Parathyroid adenoma (tissue), 2 donors: ENCODE results near the gene DIRAS1.

Source experiments
- H2AFZ ChIP-seq: fragments of 300-600 bp; sonication (generic); one replicate; pipeline ENCODE4 v1.7.0; 2017; ENCODE audit warnings: antibody characterized with exemption, mild to moderate bottlenecking
- H3K27ac ChIP-seq: fragments of 300-600 bp; sonication (generic); one replicate; pipeline ENCODE4 v1.7.0; 2017
- H3K27me3 ChIP-seq: fragments of 300-600 bp; sonication (generic); one replicate; pipeline ENCODE4 v1.7.0; 2017; ENCODE audit warnings: low read length; ENCODE audit not compliant: control insufficient read depth, insufficient read depth
- H3K36me3 ChIP-seq: fragments of 300-600 bp; sonication (generic); one replicate; pipeline ENCODE4 v1.7.0; 2017; ENCODE audit warnings: low read length; ENCODE audit not compliant: control insufficient read depth, insufficient read depth
- H3K4me1 ChIP-seq: fragments of 300-600 bp; sonication (generic); one replicate; pipeline ENCODE4 v1.7.0; 2017; ENCODE audit warnings: control low read depth
- H3K4me2 ChIP-seq: fragments of 300-600 bp; sonication (generic); one replicate; pipeline ENCODE4 v1.7.0; 2017; ENCODE audit warnings: low read length
- H3K4me3 ChIP-seq: fragments of 300-600 bp; sonication (generic); one replicate; pipeline ENCODE4 v1.7.0; 2017; ENCODE audit warnings: low read depth, low read length
- H3K79me2 ChIP-seq: fragments of 300-600 bp; sonication (generic); one replicate; pipeline ENCODE4 v1.7.0; 2017; ENCODE audit warnings: control low read depth
- H3K9ac ChIP-seq: fragments of 300-600 bp; sonication (generic); one replicate; pipeline ENCODE4 v1.7.0; 2017; ENCODE audit warnings: mild to moderate bottlenecking
- H3K9me3 ChIP-seq: fragments of 300-600 bp; sonication (generic); one replicate; pipeline ENCODE4 v1.7.0; 2017; ENCODE audit warnings: low read length; ENCODE audit not compliant: control insufficient read depth
- TF ChIP-seq, protein P1 (sequence below): fragments of 300-600 bp; sonication (generic); IDR thresholded peaks from one replicate; pipeline ENCODE4 v1.7.0; 2017; ENCODE audit warnings: antibody characterized with exemption, mild to moderate bottlenecking
- donor health status: primary hyperparathyroidism.

The DIRAS1 gene

DNA sequence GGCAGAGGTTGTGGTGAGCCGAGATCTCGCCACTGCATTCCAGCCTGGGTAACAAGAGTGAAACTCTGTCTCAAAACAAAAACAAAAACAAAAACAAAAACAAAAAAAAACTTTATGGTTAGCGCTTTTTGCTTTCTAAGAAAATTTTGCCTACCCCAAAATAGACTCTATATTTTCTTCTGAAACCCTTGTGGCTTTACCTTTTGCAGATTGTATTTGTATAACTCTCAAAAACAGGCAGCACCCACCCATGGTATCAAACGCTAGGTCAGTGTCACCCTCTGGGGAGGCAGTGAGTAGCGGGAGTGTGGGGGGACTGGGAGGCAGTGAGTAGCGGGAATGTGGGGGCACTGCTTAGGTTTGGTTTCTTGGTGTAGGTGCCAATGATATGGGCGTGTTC lies 26.2 kb upstream of the DIRAS1 start:
- Histone ChIP-seq H2AFZ (no peak overlapping the region), H3K9ac (no peak overlapping the region), H3K4me2 (no peak overlapping the region), H3K36me3 (no peaks in the 10 kb centered on the region), H3K27me3 (no peaks in the 10 kb centered on the region), H3K4me3 (no peak overlapping the region), H3K79me2 (no peaks in the 10 kb centered on the region), H3K9me3 (no peaks in the 10 kb centered on the region), H3K4me1 (no peaks in the 10 kb centered on the region), H3K27ac (no peak overlapping the region)
- TF ChIP-seq, protein P1, sequence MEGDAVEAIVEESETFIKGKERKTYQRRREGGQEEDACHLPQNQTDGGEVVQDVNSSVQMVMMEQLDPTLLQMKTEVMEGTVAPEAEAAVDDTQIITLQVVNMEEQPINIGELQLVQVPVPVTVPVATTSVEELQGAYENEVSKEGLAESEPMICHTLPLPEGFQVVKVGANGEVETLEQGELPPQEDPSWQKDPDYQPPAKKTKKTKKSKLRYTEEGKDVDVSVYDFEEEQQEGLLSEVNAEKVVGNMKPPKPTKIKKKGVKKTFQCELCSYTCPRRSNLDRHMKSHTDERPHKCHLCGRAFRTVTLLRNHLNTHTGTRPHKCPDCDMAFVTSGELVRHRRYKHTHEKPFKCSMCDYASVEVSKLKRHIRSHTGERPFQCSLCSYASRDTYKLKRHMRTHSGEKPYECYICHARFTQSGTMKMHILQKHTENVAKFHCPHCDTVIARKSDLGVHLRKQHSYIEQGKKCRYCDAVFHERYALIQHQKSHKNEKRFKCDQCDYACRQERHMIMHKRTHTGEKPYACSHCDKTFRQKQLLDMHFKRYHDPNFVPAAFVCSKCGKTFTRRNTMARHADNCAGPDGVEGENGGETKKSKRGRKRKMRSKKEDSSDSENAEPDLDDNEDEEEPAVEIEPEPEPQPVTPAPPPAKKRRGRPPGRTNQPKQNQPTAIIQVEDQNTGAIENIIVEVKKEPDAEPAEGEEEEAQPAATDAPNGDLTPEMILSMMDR: no peak

DNA sequence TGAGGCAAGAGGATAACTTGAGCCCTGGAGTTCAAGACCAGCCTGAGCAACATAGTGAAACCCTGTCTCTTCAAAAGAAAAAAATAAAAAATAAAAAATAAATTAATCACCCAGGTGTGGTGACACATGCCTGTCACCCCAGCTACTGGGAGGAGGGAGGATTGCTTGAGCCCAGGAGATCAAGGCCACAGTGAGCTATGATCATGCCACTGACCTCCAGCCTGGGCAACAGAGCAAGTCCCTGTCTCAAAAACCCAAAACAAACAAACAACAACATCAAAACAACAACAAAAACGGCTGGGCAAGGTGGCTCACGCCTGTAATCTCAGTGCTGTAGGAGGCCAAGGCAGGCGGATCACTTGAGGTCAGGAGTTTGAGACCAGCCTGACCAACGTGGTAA lies 22.9 kb upstream of the DIRAS1 start:
- H3K4me3 ChIP-seq: no peak overlapping the region
- H3K9ac ChIP-seq: no peak overlapping the region
- H3K4me2 ChIP-seq: no peak overlapping the region
- peaks cover 3% of the 10 kb centered on the region for H3K79me2 ChIP-seq
- no peaks in the 10 kb centered on the region for H3K36me3 ChIP-seq
- no peak overlapping the region for H2AFZ ChIP-seq
- TF ChIP-seq, protein P1: no peak
- H3K4me1 ChIP-seq: no peaks in the 10 kb centered on the region
- H3K27me3 ChIP-seq: no peaks in the 10 kb centered on the region
- H3K27ac ChIP-seq: no peak overlapping the region
- no peaks in the 10 kb centered on the region for H3K9me3 ChIP-seq

DNA sequence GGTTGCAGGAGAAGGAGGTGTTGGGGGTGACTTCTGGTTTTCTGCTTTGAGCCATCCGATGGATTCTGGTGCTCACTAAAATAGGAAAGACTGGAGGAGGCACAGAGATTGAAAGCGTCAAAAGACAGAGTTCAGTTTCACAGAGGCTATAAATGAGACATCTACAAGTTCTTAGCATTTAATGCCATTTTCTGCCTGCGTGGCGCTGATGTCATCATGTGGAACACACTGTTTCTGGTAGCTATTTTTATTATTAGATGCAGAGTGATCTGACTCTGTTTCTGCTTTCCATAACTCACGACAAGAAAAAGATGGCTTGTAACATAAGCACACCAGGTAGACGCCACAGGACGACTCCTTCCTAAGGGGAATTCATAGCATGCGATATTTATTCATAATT lies 21.9 kb upstream of the DIRAS1 start:
- H3K79me2 ChIP-seq: peaks cover 3% of the 10 kb centered on the region
- no peaks in the 10 kb centered on the region for H3K9me3 ChIP-seq
- no peak overlapping the region for H3K9ac ChIP-seq
- no peak overlapping the region for H2AFZ ChIP-seq
- H3K27ac ChIP-seq: no peak overlapping the region
- H3K4me3 ChIP-seq: no peak overlapping the region
- H3K4me1 ChIP-seq: no peaks in the 10 kb centered on the region
- H3K4me2 ChIP-seq: no peak overlapping the region
- no peaks in the 10 kb centered on the region for H3K27me3 ChIP-seq
- TF ChIP-seq, protein P1: no peak
- H3K36me3 ChIP-seq: no peaks in the 10 kb centered on the region

DNA sequence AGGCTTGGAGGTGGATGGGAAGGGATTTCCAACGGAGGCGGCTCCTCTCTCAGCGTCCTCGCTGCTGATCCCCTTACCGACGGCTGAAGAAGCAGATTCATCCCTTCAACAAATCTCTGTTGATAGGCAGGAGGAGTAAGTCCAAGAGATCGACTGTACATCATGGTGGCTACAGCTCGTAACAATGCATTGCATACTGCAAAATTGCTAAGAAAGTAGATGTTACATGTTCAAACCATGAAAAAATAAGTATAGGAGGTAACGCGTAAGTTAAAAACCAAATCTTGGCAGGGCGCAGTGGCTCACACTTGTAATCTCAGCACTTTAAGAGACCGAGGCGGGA lies 19.1 kb upstream of the DIRAS1 start:
- H3K4me3 ChIP-seq: peak overlapping the region; percentile 90

More for the DNA sequence above, 19.1 kb upstream of the DIRAS1 start:
- Histone ChIP-seq H3K36me3 (no peaks in the 10 kb centered on the region), H3K79me2 (peaks cover 3% of the 10 kb centered on the region), H3K9ac (no peak overlapping the region), H3K4me2 (no peak overlapping the region), H3K27ac (no peak overlapping the region), H3K4me1 (no peaks in the 10 kb centered on the region), H3K9me3 (no peaks in the 10 kb centered on the region), H3K27me3 (no peaks in the 10 kb centered on the region), H2AFZ (peak overlapping the region; percentile 89)
- TF ChIP-seq, protein P1: no peak
